Tibial nerve (tissue), 4 donors: ENCODE measurements around the gene RSAD1. TPM values are rescaled to one million over a fixed set of nuclear protein-coding genes. Genes with fewer than 3 reads are reported as not detected.
"Not testable (repeated sequence)": the region's sequence is repeated elsewhere in the genome, so short reads cannot be mapped to it uniquely, and the experiment has no call there.

Source experiments
- DNase-seq, 2 donors: peaks; one replicate each; pipeline ENCODE4 v3.0.0-alpha.2; 2019; ENCODE audit warnings: low spot score in 2 of 2
- H3K27ac ChIP-seq, 4 donors: fragments of 200-600 bp; sonication (generic) in 3 of 4; one replicate each; pipeline ENCODE4 v1.5.1; 2017 to 2019; ENCODE audit warnings: mild to moderate bottlenecking in 1 of 4
- H3K27me3 ChIP-seq, 2 donors: fragments of 200-600 bp; sonication (generic) in 1 of 2; one replicate each; pipeline versions ENCODE4 v1.5.1 to v1.6.0; 2017 to 2019
- H3K36me3 ChIP-seq, 3 donors: fragments of 200-600 bp; sonication (generic); one replicate each; pipeline ENCODE4 v1.5.1; 2018 to 2019
- H3K4me1 ChIP-seq, 4 donors: fragments of 200-600 bp; sonication (generic) in 3 of 4; one replicate each; pipeline ENCODE4 v1.5.1; 2017 to 2019
- H3K4me3 ChIP-seq, 4 donors: fragments of 200-600 bp; sonication (generic) in 3 of 4; one replicate each; pipeline ENCODE4 v1.5.1; 2017 to 2019; ENCODE audit warnings: mild to moderate bottlenecking in 1 of 4, moderate library complexity in 1 of 4
- H3K9me3 ChIP-seq, 4 donors: fragments of 200-600 bp; sonication (generic) in 3 of 4; one replicate each; pipeline ENCODE4 v1.5.1; 2017 to 2019
- CTCF ChIP-seq, 5 experiments: fragments of 200-600 bp in 3 of 5; fragments of 450-650 bp in 2 of 5; sonication (generic) in 3 of 5; IDR thresholded peaks; one replicate each; pipeline ENCODE4 v1.5.1; 2016 to 2019; ENCODE audit warnings: antibody characterized with exemption in 5 of 5, mild to moderate bottlenecking in 3 of 5, moderate library complexity in 2 of 5
- EP300 ChIP-seq, 2 donors: sonication (generic); formaldehyde crosslinking; IDR thresholded peaks; one replicate each; pipeline ENCODE4 v1.6.1; 2017; ENCODE audit warnings: antibody characterized with exemption in 2 of 2, mild to moderate bottlenecking in 1 of 2
- POLR2A ChIP-seq, 2 donors: fragments of 450-650 bp; IDR thresholded peaks; one replicate each; pipeline ENCODE4 v1.6.1; 2017; ENCODE audit warnings: antibody characterized with exemption in 2 of 2, mild to moderate bottlenecking in 2 of 2, moderate library complexity in 2 of 2
- WGBS, 2 donors: methylation state at CpG; one replicate each; pipeline ENCODE4 v1.1.5; 2018; 5-methylcytosine and 5-hydroxymethylcytosine counted together
- total RNA-seq, 4 donors: library from RNA; depleted of rRNA; stranded (reverse); fragments of >200 nt; gene quantifications; one replicate each; pipeline ENCODE4 v1.1.0, GENCODE V29; 2016

Gene RSAD1
- total RNA-seq, 4 donors from 2014 or later = 30.8 to 61.8 (median 32.9) TPM

- peaks cover 0 to 20% (median 13%) of the 10 kb centered on the region in 4 donors for H3K4me1 ChIP-seq
- not testable (repeated sequence) for DNase-seq, H3K27ac ChIP-seq, H3K9me3 ChIP-seq, H3K4me3 ChIP-seq
- H3K36me3 ChIP-seq = peaks cover 0 to 42% (median 0%) of the 10 kb centered on the region in 3 donors
- WGBS, 2 donors = 77 to 80% methylated on average over 13 of the region's 13 CpGs
- peaks cover 0 to 16% of the 10 kb centered on the region in 2 donors for H3K27me3 ChIP-seq
- TF ChIP-seq CTCF (IDR thresholded peaks at IDR 0.05) = peak in 1 of 5 experiments; percentile 6
Observed at GRCh38 chr17:50472761-50473161, 5.9 kb upstream of the RSAD1 start.

GRCh38 chr17:50473901-50474300, 4.8 kb upstream of the RSAD1 start:
- no peak for DNase-seq
- H3K36me3 ChIP-seq = peaks cover 0 to 42% (median 0%) of the 10 kb centered on the region in 3 donors
- 89 to 91% methylated on average over 11 of the region's 11 CpGs for WGBS, 2 donors
- no peak overlapping the region for H3K27ac ChIP-seq
- H3K9me3 ChIP-seq = no peaks in the 10 kb centered on the region
- no peak for TF ChIP-seq EP300 (IDR thresholded peaks at IDR 0.05)
- no peak for TF ChIP-seq POLR2A (IDR thresholded peaks at IDR 0.05)
- TF ChIP-seq CTCF (IDR thresholded peaks at IDR 0.05) = no peak
- H3K4me3 ChIP-seq = no peak overlapping the region
- peaks cover 0 to 5% of the 10 kb centered on the region in 2 donors for H3K27me3 ChIP-seq
- H3K4me1 ChIP-seq = peaks cover 0 to 19% (median 7%) of the 10 kb centered on the region in 4 donors

GRCh38 chr17:50474523-50474922, 4.1 kb upstream of the RSAD1 start:
- DNase-seq = no peak

GRCh38 chr17:50475362-50475761, 3.3 kb upstream of the RSAD1 start:
- no peak for DNase-seq
- Histone ChIP-seq H3K27me3 (no peaks in the 10 kb centered on the region), H3K9me3 (no peaks in the 10 kb centered on the region), H3K27ac (no peak overlapping the region), H3K4me3 (no peak overlapping the region), H3K4me1 (peaks cover 0 to 22% (median 9%) of the 10 kb centered on the region in 4 donors), H3K36me3 (peaks cover 0 to 44% (median 0%) of the 10 kb centered on the region in 3 donors)
- 86 to 92% methylated on average over 4 of the region's 4 CpGs for WGBS, 2 donors
- TF ChIP-seq CTCF (IDR thresholded peaks at IDR 0.05) = no peak
- no peak for TF ChIP-seq EP300 (IDR thresholded peaks at IDR 0.05)
- no peak for TF ChIP-seq POLR2A (IDR thresholded peaks at IDR 0.05)

More at GRCh38 chr17:50474523-50474922, 4.1 kb upstream of the RSAD1 start:
- WGBS, 2 donors = 72 to 77% methylated on average over 6 of the region's 6 CpGs
- Histone ChIP-seq H3K9me3 (no peaks in the 10 kb centered on the region), H3K4me3 (no peak overlapping the region), H3K4me1 (peaks cover 0 to 18% (median 4%) of the 10 kb centered on the region in 4 donors), H3K36me3 (peaks cover 0 to 42% (median 0%) of the 10 kb centered on the region in 3 donors), H3K27ac (no peak overlapping the region), H3K27me3 (no peaks in the 10 kb centered on the region)
- TF ChIP-seq CTCF (IDR thresholded peaks at IDR 0.05) = no peak
- TF ChIP-seq EP300 (IDR thresholded peaks at IDR 0.05) = no peak
- TF ChIP-seq POLR2A (IDR thresholded peaks at IDR 0.05) = no peak

GRCh38 chr17:50475775-50476544, 2.7 kb upstream of the RSAD1 start:
- Histone ChIP-seq H3K4me1 (peaks cover 0 to 28% (median 9%) of the 10 kb centered on the region in 4 donors), H3K36me3 (peaks cover 0 to 40% (median 0%) of the 10 kb centered on the region in 3 donors), H3K4me3 (peak overlapping the region in 1 of 4 donors; percentile 4)
- 22 to 39% methylated on average over 22 of the region's 33 CpGs for WGBS, 2 donors
- H3K9me3 ChIP-seq, DNase-seq, H3K27ac ChIP-seq, H3K27me3 ChIP-seq: not testable (repeated sequence)
